Esophagus squamous epithelium (tissue), 5 donors: ENCODE data around the gene VIP. TPM values are rescaled to one million over a fixed set of nuclear protein-coding genes. Genes with fewer than 3 reads are reported as not detected.

ENCODE experiments used
- DNase-seq: peaks from one replicate; lab custom pipeline; 2025; lab: John Stamatoyannopoulos, UW
- H3K27ac ChIP-seq, 4 donors: fragments of 200-600 bp; sonication (generic); one replicate each; pipeline ENCODE4 v1.5.1; 2016 to 2019; ENCODE audit warnings: mild to moderate bottlenecking in 1 of 4
- H3K27me3 ChIP-seq, 4 donors: fragments of 200-600 bp; sonication (generic); 1 replicate in 3 of 4; 2 replicates in 1 of 4; pipeline versions ENCODE4 v1.5.1 to v1.6.0; 2017 to 2021; ENCODE audit warnings: antibody characterized with exemption in 1 of 4
- H3K36me3 ChIP-seq, 3 donors: fragments of 200-600 bp; sonication (generic); one replicate each; pipeline ENCODE4 v1.5.1; 2016 to 2019
- H3K4me1 ChIP-seq, 3 donors: fragments of 200-600 bp; sonication (generic); one replicate each; pipeline ENCODE4 v1.5.1; 2017 to 2019
- H3K4me3 ChIP-seq, 4 donors: fragments of 200-600 bp; sonication (generic); 1 replicate in 3 of 4; 2 replicates in 1 of 4; pipeline ENCODE4 v1.5.1; 2016 to 2019; ENCODE audit warnings: mild to moderate bottlenecking in 2 of 4, moderate library complexity in 1 of 4
- H3K9me3 ChIP-seq, 3 donors: fragments of 200-600 bp; sonication (generic); one replicate each; pipeline ENCODE4 v1.5.1; 2016 to 2019
- POLR2A ChIP-seq, 4 donors: fragments of 450-650 bp; IDR thresholded peaks; one replicate each; pipeline ENCODE4 v1.6.1; 2017; ENCODE audit warnings: antibody characterized with exemption in 4 of 4, mild to moderate bottlenecking in 4 of 4, moderate library complexity in 3 of 4
- WGBS, 2 donors: methylation state at CpG; one replicate each; pipeline ENCODE4 v1.1.5; 2018; 5-methylcytosine and 5-hydroxymethylcytosine counted together
- intact Hi-C: fragments of 100-400 bp; cut with DNase I; formaldehyde crosslinking; loops from one replicate; pipeline ENCODE4 v1.15.0; 2022
- total RNA-seq, 4 donors: library from RNA; depleted of rRNA; stranded (reverse); fragments of >200 nt; gene quantifications; one replicate each; pipeline ENCODE4 v1.1.0, GENCODE V29; 2016
- TF ChIP-seq, protein P1 (sequence below), 6 experiments: fragments of 450-650 bp in 4 of 6; fragments of 200-600 bp in 2 of 6; sonication (generic) in 2 of 6; IDR thresholded peaks; one replicate each; pipeline ENCODE4 v1.5.1; 2016 to 2019; ENCODE audit warnings: antibody characterized with exemption in 6 of 6, mild to moderate bottlenecking in 4 of 6, moderate library complexity in 4 of 6
- donor health status: DM: yes; HTN: yes; CAD: no.

Gene VIP
- total RNA-seq, 4 donors from 2014 or later, result 0.22 to 0.38 TPM; not detected in 2

DNA sequence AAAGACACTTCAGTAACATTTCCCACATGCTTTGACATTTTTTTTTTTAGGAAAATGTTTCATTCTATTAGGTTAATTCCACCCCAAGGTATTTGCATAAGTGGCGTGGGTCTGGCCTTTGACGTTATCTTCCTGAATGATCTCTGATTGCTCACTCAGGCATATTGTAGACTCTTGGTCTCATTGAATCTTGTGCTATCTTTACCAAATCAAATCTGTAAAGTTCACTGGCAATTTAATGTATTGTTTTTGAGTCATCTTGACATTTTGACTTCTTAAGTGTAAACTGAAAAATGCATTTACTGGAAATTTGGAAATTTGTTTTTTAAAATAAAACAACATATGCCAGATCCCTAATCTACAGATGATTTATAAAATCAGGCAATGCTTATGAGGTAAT, 16.0 kb upstream of the VIP start:
- Histone ChIP-seq H3K27me3 (no peaks in the 10 kb centered on the region), H3K27ac (no peak overlapping the region), H3K9me3 (no peaks in the 10 kb centered on the region), H3K4me1 (no peaks in the 10 kb centered on the region), H3K4me3 (no peak overlapping the region), H3K36me3 (no peaks in the 10 kb centered on the region)
- DNase-seq, result no peak
- TF ChIP-seq, protein P1, sequence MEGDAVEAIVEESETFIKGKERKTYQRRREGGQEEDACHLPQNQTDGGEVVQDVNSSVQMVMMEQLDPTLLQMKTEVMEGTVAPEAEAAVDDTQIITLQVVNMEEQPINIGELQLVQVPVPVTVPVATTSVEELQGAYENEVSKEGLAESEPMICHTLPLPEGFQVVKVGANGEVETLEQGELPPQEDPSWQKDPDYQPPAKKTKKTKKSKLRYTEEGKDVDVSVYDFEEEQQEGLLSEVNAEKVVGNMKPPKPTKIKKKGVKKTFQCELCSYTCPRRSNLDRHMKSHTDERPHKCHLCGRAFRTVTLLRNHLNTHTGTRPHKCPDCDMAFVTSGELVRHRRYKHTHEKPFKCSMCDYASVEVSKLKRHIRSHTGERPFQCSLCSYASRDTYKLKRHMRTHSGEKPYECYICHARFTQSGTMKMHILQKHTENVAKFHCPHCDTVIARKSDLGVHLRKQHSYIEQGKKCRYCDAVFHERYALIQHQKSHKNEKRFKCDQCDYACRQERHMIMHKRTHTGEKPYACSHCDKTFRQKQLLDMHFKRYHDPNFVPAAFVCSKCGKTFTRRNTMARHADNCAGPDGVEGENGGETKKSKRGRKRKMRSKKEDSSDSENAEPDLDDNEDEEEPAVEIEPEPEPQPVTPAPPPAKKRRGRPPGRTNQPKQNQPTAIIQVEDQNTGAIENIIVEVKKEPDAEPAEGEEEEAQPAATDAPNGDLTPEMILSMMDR (IDR thresholded peaks at IDR 0.05), result no peak
- no peak for TF ChIP-seq POLR2A (IDR thresholded peaks at IDR 0.05)
- 78 to 87% methylated on average over 2 of the region's 2 CpGs for WGBS, 2 donors
- intact Hi-C loops, result no loop called here

DNA sequence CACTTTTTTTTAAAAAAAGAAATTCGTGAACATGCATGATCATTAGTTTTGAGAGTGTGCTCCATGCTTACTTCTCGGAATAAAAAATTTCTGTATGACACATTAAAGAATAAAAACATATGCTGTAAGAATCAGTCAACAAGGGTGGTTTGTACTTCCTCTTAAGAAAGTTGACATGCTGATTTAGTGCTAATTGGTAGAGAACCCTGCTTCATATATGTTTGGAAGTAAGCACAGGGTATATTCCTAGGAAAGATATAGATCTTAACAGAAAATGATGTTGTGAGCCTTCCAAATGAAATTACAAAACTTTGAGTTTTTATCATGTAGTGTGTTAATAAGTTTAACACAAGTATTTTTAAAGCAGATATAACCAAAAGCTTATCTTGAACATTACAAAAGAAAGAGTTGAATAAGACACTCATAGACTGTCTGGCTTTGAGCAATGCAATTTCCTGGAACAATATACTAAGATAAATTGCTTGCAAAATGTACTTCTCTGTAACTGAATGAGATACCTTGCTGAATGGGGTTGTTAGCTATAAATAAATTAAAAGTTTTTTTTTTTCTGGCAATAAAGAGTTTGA, 13.8 kb upstream of the VIP start:
- H3K4me3 ChIP-seq, result no peak overlapping the region
- TF ChIP-seq, protein P1 (IDR thresholded peaks at IDR 0.05), result no peak
- no peak for TF ChIP-seq POLR2A (IDR thresholded peaks at IDR 0.05)
- H3K9me3 ChIP-seq, result no peaks in the 10 kb centered on the region
- H3K36me3 ChIP-seq, result no peaks in the 10 kb centered on the region
- intact Hi-C loops, result no loop called here
- DNase-seq, result no peak
- no peaks in the 10 kb centered on the region for H3K4me1 ChIP-seq
- H3K27ac ChIP-seq, result no peak overlapping the region
- H3K27me3 ChIP-seq, result no peaks in the 10 kb centered on the region
- 38 to 41% methylated on average over 2 of the region's 2 CpGs for WGBS, 2 donors

DNA sequence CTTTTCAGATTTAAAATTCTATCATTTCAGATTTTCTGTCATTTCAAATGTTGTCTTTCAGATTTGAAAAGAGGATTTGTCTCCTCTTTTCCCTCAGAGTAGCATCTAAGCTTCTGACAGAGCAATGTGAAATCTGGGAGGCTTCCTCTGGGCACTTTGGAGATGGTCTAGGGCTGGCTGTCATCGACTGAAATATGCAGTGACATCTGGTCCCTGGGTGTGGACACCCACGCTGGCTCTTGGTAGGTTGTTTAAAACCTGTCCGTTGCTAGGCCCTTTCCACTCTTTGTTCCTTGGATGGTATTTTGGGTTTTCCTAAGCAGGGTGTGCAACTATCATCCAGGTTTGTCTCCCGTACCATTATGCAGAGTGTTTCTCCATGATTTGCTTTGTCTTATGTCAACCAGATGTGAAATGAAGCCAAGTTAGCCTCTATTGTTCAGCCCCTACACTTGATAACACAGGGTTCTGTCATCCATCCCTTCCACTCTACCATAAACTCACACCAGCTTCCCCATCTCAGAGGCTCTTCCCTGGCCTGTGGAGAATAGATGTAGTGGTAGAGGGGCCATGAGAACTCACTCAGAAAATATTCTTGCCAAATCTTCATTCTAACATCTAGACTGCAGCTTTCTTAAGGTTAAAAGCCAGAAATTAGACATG, 5.0 kb upstream of the VIP start:
- Histone ChIP-seq H3K27me3 (no peaks in the 10 kb centered on the region), H3K9me3 (no peaks in the 10 kb centered on the region), H3K4me1 (no peaks in the 10 kb centered on the region), H3K27ac (no peak overlapping the region), H3K36me3 (no peaks in the 10 kb centered on the region), H3K4me3 (no peak overlapping the region)
- no peak for DNase-seq
- 63 to 79% methylated on average over 4 of the region's 4 CpGs for WGBS, 2 donors
- intact Hi-C loops, result no loop called here
- TF ChIP-seq, protein P1 (IDR thresholded peaks at IDR 0.05), result no peak
- no peak for TF ChIP-seq POLR2A (IDR thresholded peaks at IDR 0.05)

DNA sequence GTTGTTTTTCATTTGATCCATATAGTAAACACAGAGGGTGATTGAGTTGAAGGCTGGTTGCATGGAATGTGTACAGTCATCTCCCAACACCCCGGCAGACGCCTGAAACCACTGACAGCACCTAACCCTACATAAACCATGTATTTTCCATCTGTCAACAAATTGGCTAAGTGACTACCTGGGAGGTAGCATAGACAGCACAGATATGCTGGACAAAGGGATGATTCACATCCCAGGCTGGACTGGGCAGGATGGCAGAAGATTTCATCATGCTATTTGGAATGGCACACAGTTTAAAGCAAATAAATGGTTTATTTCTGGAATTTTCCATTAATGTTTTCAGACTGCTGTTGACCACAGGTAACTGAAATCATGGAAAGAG, 4.4 kb upstream of the VIP start:
- Histone ChIP-seq H3K4me1 (no peaks in the 10 kb centered on the region), H3K9me3 (no peaks in the 10 kb centered on the region), H3K27me3 (no peaks in the 10 kb centered on the region), H3K4me3 (no peak overlapping the region), H3K27ac (no peak overlapping the region), H3K36me3 (no peaks in the 10 kb centered on the region)
- 52 to 62% methylated on average over 2 of the region's 2 CpGs for WGBS, 2 donors
- no peak for TF ChIP-seq POLR2A (IDR thresholded peaks at IDR 0.05)
- TF ChIP-seq, protein P1 (IDR thresholded peaks at IDR 0.05), result no peak
- DNase-seq, result no peak
- intact Hi-C loops, result no loop called here

DNA sequence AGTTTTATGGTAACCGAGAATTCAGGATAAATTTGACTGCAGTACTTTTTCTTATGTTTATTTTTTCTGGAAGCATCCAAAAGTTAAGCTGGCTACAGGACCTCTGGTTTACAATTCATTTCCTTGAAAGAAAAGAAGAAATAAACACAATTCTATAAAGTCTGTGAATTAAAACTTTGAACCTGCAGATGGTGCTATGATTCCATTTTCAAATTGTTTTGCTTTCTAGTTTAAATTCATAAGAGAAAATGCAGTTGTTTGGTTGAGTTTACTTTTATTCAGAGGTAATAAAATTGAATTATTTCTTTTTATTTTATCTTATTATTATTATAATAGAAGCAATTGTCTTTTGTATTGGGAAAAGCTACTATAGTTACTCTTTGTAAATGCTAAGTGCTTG, 1.8 kb upstream of the VIP start:
- TF ChIP-seq, protein P1 (IDR thresholded peaks at IDR 0.05), result no peak
- TF ChIP-seq POLR2A (IDR thresholded peaks at IDR 0.05), result no peak
- Histone ChIP-seq H3K4me1 (no peaks in the 10 kb centered on the region), H3K27me3 (no peaks in the 10 kb centered on the region), H3K36me3 (no peaks in the 10 kb centered on the region), H3K27ac (no peak overlapping the region), H3K9me3 (no peaks in the 10 kb centered on the region), H3K4me3 (no peak overlapping the region)
- intact Hi-C loops, result no loop called here
- 15 to 17% methylated on average over 1 of the region's 1 CpG for WGBS, 2 donors
- no peak for DNase-seq
